GM18907 (cell line): ENCODE measurements around the gene TCHP.
"Not testable (repeated sequence)": the region's sequence is repeated elsewhere in the genome, so short reads cannot be mapped to it uniquely, and the experiment has no call there.

Experiments
- ATAC-seq: cut with Tn5 transposase; IDR thresholded peaks from one replicate; pipeline ENCODE4 v1.9.1; 2021; ENCODE audit warnings: mild to moderate bottlenecking, moderate library complexity; ENCODE audit not compliant: unreplicated experiment

The TCHP gene

GRCh38 chr12:109910254-109910968, 10.3 kb downstream of the TCHP start:
- ATAC-seq, result no peak

GRCh38 chr12:109910969-109911348, 10.9 kb downstream of the TCHP start:
- no peak for ATAC-seq

- no peak for ATAC-seq
Measured at GRCh38 chr12:109912855-109913321, 12.8 kb downstream of the TCHP start.

GRCh38 chr12:109914461-109914860, 14.4 kb downstream of the TCHP start:
- no peak for ATAC-seq

GRCh38 chr12:109915171-109916040, 15.3 kb downstream of the TCHP start:
- ATAC-seq, result no peak

GRCh38 chr12:109916045-109916444, 16.0 kb downstream of the TCHP start:
- no peak for ATAC-seq

- ATAC-seq, result no peak
Measured at GRCh38 chr12:109919456-109919855, 19.4 kb downstream of the TCHP start.

- no peak for ATAC-seq
Measured at GRCh38 chr12:109920261-109920780, 20.2 kb downstream of the TCHP start.

- ATAC-seq, result no peak
Measured at GRCh38 chr12:109921982-109922381, 21.9 kb downstream of the TCHP start.

GRCh38 chr12:109923038-109923437, 23.0 kb downstream of the TCHP start:
- ATAC-seq, result no peak

GRCh38 chr12:109923481-109924245, 23.6 kb downstream of the TCHP start:
- ATAC-seq, result no peak

- ATAC-seq, result no peak
Measured at GRCh38 chr12:109925185-109925840, 25.2 kb downstream of the TCHP start.

- ATAC-seq, result no peak
Measured at GRCh38 chr12:109926016-109926415, 25.9 kb downstream of the TCHP start.

GRCh38 chr12:109926488-109927210, 26.6 kb downstream of the TCHP start:
- no peak for ATAC-seq

- no peak for ATAC-seq
Measured at GRCh38 chr12:109927622-109928021, 27.5 kb downstream of the TCHP start.

- ATAC-seq, result no peak
Measured at GRCh38 chr12:109928058-109928656, 28.1 kb downstream of the TCHP start.

GRCh38 chr12:109929326-109929725, 29.3 kb downstream of the TCHP start:
- ATAC-seq, result not testable (repeated sequence)

- ATAC-seq, result no peak
Measured at GRCh38 chr12:109930028-109930800, 30.1 kb downstream of the TCHP start.

GRCh38 chr12:109931143-109931542, 31.1 kb downstream of the TCHP start:
- no peak for ATAC-seq
